Measurements from ENCODE around the gene PCDHA1.
"Not testable (repeated sequence)": the region's sequence is repeated elsewhere in the genome, so short reads cannot be mapped to it uniquely, and the experiment has no call there.

The PCDHA1 gene

DNA sequence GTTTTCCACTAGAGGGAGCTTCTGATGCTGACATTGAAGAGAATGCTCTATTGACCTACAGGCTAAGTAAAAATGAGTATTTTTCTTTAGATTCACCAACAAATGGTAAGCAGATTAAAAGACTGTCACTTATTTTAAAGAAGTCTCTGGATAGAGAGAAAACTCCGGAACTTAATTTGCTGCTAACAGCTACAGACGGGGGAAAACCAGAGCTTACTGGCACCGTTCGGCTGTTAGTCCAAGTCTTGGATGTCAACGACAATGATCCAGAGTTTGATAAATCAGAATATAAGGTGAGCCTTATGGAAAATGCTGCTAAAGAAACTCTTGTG, 83.6 kb downstream of the PCDHA1 start:
- DNase-seq (no peak), ATAC-seq (ENCODE audit: insufficient read depth, low read depth) (no peak)
- no peaks in the 10 kb centered on the region for H3K36me3 ChIP-seq (ENCODE audit: insufficient read depth, low read length)
- H2AFZ ChIP-seq (ENCODE audit: low read depth, low read length): no peak overlapping the region
- no peak overlapping the region for H3K4me2 ChIP-seq (ENCODE audit: insufficient read depth, low read length)
- no peaks in the 10 kb centered on the region for H4K20me1 ChIP-seq (ENCODE audit: insufficient read depth, low read length)
- H3K4me1 ChIP-seq (ENCODE audit: insufficient read depth, low read length): no peaks in the 10 kb centered on the region
- H3K27ac ChIP-seq (ENCODE audit: low read length): no peak overlapping the region
- no peak overlapping the region for H3K4me3 ChIP-seq (ENCODE audit: low read depth in 1 of 2, low read length in 2 of 2)
- no peaks in the 10 kb centered on the region for H3K9me3 ChIP-seq (ENCODE audit: insufficient read depth, low read length, severe bottlenecking)
- H3K9ac ChIP-seq (ENCODE audit: low read depth, low read length): no peak overlapping the region
- H3K79me2 ChIP-seq (ENCODE audit: insufficient read depth, low read length): no peaks in the 10 kb centered on the region
- TF ChIP-seq, protein P1, sequence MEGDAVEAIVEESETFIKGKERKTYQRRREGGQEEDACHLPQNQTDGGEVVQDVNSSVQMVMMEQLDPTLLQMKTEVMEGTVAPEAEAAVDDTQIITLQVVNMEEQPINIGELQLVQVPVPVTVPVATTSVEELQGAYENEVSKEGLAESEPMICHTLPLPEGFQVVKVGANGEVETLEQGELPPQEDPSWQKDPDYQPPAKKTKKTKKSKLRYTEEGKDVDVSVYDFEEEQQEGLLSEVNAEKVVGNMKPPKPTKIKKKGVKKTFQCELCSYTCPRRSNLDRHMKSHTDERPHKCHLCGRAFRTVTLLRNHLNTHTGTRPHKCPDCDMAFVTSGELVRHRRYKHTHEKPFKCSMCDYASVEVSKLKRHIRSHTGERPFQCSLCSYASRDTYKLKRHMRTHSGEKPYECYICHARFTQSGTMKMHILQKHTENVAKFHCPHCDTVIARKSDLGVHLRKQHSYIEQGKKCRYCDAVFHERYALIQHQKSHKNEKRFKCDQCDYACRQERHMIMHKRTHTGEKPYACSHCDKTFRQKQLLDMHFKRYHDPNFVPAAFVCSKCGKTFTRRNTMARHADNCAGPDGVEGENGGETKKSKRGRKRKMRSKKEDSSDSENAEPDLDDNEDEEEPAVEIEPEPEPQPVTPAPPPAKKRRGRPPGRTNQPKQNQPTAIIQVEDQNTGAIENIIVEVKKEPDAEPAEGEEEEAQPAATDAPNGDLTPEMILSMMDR (IDR thresholded peaks at IDR 0.05; ENCODE audit: borderline replicate concordance, extremely low read depth, low read length, poor library complexity, severe bottlenecking): no peak
- no peak for TF ChIP-seq EZH2 (IDR thresholded peaks at IDR 0.05; ENCODE audit: borderline replicate concordance, low read depth, low read length, severe bottlenecking)
- peaks cover 3% of the 10 kb centered on the region for H3K27me3 ChIP-seq (ENCODE audit: insufficient read depth, low read length, poor library complexity)

DNA sequence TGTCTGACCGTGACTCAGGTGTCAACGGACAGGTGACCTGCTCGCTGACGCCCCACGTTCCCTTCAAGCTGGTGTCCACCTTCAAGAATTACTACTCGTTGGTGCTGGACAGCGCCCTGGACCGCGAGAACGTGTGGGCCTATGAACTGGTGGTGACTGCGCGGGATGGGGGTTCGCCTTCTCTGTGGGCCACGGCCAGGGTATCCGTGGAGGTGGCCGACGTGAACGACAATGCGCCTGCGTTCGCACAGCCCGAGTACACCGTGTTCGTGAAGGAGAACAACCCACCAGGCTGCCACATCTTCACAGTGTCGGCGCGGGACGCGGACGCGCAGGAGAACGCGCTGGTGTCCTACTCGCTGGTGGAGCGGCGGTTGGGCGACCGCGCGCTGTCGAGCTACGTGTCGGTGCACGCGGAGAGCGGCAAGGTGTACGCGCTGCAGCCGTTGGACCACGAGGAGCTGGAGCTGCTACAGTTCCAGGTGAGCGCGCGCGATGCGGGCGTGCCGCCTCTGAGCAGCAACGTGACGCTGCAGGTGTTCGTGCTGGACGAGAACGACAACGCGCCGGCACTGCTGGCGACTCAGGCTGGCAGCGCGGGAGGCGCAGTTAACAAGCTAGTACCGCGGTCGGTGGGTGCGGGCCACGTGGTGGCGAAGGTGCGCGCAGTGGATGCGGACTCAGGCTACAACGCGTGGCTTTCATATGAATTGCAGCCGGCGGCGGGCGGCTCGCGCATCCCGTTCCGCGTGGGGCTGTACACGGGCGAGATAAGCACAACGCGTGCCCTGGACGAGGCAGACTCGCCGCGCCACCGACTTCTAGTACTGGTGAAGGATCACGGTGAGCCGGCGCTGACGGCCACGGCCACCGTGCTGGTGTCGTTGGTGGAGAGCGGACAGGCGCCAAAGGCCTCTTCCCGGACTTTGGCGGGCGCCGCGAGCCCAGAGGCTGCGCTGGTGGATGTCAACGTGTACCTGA, 84.6 kb downstream of the PCDHA1 start:
- peaks cover 3% of the 10 kb centered on the region for H3K27me3 ChIP-seq (ENCODE audit: insufficient read depth, low read length, poor library complexity)
- no peak overlapping the region for H3K4me3 ChIP-seq (ENCODE audit: low read depth in 1 of 2, low read length in 2 of 2)
- TF ChIP-seq, protein P1 (IDR thresholded peaks at IDR 0.05; ENCODE audit: borderline replicate concordance, extremely low read depth, low read length, poor library complexity, severe bottlenecking): no peak
- TF ChIP-seq EZH2 (IDR thresholded peaks at IDR 0.05; ENCODE audit: borderline replicate concordance, low read depth, low read length, severe bottlenecking): no peak
- no peak overlapping the region for H3K4me2 ChIP-seq (ENCODE audit: insufficient read depth, low read length)
- H2AFZ ChIP-seq (ENCODE audit: low read depth, low read length): no peak overlapping the region
- no peaks in the 10 kb centered on the region for H3K36me3 ChIP-seq (ENCODE audit: insufficient read depth, low read length)
- H3K9me3 ChIP-seq (ENCODE audit: insufficient read depth, low read length, severe bottlenecking): no peaks in the 10 kb centered on the region
- H3K79me2 ChIP-seq (ENCODE audit: insufficient read depth, low read length): no peaks in the 10 kb centered on the region
- H3K27ac ChIP-seq (ENCODE audit: low read length): no peak overlapping the region
- DNase-seq: no peak
- no peaks in the 10 kb centered on the region for H4K20me1 ChIP-seq (ENCODE audit: insufficient read depth, low read length)
- no peaks in the 10 kb centered on the region for H3K4me1 ChIP-seq (ENCODE audit: insufficient read depth, low read length)
- no peak for ATAC-seq (ENCODE audit: insufficient read depth, low read depth)
- no peak overlapping the region for H3K9ac ChIP-seq (ENCODE audit: low read depth, low read length)

DNA sequence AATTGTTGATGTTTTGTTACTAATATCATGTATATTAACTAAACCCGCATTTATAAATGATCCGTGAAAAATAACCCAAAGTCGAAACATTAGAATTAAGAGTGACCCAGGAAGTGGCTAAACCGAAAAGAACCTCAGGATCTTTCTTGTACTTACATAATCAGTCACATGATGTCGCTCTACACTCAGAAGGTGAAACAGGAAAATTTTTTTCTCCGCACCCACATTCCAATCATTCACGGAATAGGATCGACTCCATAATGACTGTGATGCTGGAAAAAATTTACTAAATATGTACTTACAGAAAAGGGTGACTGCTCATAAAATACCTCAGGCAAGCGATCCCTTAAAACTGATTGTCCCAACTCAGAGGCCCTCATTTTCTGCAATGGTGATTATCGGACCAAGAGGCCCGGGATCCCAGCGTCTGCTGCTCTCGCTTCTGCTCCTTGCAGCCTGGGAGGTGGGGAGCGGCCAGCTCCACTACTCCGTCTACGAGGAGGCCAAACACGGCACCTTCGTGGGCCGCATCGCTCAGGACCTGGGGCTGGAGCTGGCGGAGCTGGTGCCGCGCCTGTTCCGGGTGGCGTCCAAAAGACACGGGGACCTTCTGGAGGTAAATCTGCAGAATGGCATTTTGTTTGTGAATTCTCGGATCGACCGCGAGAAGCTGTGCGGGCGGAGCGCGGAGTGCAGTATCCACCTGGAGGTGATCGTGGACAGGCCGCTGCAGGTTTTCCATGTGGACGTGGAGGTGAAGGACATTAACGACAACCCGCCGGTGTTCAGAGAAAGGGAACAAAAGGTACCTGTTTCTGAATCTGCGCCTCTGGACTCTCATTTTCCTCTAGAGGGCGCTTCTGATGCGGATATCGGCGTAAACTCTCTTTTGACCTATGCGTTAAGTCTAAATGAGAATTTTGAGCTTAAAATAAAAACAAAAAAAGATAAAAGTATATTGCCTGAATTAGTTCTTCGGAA, 89.4 kb downstream of the PCDHA1 start, which contains the start of gene PCDHA12:
Gene PCDHA12 (plus strand): TSS at position 224 of the 981 bp plus-strand sequence. CDS start 165 bp downstream, at position 389.
- Histone ChIP-seq H4K20me1 (ENCODE audit: insufficient read depth, low read length) (no peaks in the 10 kb centered on the region), H3K9me3 (ENCODE audit: insufficient read depth, low read length, severe bottlenecking) (no peaks in the 10 kb centered on the region), H3K27ac (ENCODE audit: low read length) (no peak within 1 kb of the TSS), H3K9ac (ENCODE audit: low read depth, low read length) (no peak within 1 kb of the TSS), H3K36me3 (ENCODE audit: insufficient read depth, low read length) (no peaks in the 10 kb centered on the region), H3K79me2 (ENCODE audit: insufficient read depth, low read length) (no peaks in the 10 kb centered on the region), H3K4me1 (ENCODE audit: insufficient read depth, low read length) (no peaks in the 10 kb centered on the region), H2AFZ (ENCODE audit: low read depth, low read length) (no peak within 1 kb of the TSS), H3K27me3 (ENCODE audit: insufficient read depth, low read length, poor library complexity) (peaks cover under 1% of the 10 kb centered on the region), H3K4me3 (ENCODE audit: low read depth in 1 of 2, low read length in 2 of 2) (no peak within 1 kb of the TSS), H3K4me2 (ENCODE audit: insufficient read depth, low read length) (no peak within 1 kb of the TSS)
- DNase-seq (no peak), ATAC-seq (ENCODE audit: insufficient read depth, low read depth) (no peak)
- TF ChIP-seq EZH2 (IDR thresholded peaks at IDR 0.05; ENCODE audit: borderline replicate concordance, low read depth, low read length, severe bottlenecking): no peak
- TF ChIP-seq, protein P1 (IDR thresholded peaks at IDR 0.05; ENCODE audit: borderline replicate concordance, extremely low read depth, low read length, poor library complexity, severe bottlenecking): peak; percentile 12

DNA sequence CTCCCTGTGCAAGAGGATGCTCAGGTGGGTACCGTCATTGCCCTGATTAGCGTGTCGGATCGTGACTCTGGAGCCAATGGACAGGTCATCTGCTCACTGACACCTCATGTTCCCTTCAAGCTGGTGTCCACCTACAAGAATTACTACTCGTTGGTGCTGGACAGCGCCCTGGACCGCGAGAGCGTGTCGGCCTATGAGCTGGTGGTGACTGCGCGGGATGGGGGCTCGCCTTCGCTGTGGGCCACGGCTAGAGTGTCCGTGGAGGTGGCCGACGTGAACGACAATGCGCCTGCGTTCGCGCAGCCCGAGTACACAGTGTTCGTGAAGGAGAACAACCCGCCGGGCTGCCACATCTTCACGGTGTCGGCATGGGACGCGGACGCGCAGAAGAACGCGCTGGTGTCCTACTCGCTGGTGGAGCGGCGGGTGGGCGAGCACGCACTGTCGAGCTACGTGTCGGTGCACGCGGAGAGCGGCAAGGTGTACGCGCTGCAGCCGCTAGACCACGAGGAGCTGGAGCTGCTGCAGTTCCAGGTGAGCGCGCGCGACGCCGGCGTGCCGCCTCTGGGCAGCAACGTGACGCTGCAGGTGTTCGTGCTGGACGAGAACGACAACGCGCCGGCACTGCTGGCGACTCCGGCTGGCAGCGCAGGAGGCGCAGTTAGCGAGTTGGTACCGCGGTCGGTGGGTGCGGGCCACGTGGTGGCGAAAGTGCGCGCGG, 90.8 kb downstream of the PCDHA1 start:
- H3K9ac ChIP-seq (ENCODE audit: low read depth, low read length); H3K27ac ChIP-seq (ENCODE audit: low read length); H4K20me1 ChIP-seq (ENCODE audit: insufficient read depth, low read length); H2AFZ ChIP-seq (ENCODE audit: low read depth, low read length); H3K9me3 ChIP-seq (ENCODE audit: insufficient read depth, low read length, severe bottlenecking); ATAC-seq (ENCODE audit: insufficient read depth, low read depth); DNase-seq; H3K27me3 ChIP-seq (ENCODE audit: insufficient read depth, low read length, poor library complexity); H3K36me3 ChIP-seq (ENCODE audit: insufficient read depth, low read length); H3K4me1 ChIP-seq (ENCODE audit: insufficient read depth, low read length); H3K79me2 ChIP-seq (ENCODE audit: insufficient read depth, low read length); H3K4me3 ChIP-seq (ENCODE audit: low read depth in 1 of 2, low read length in 2 of 2); H3K4me2 ChIP-seq (ENCODE audit: insufficient read depth, low read length): not testable (repeated sequence)

Measured in DND-41 (cell line).